ENCODE results near the gene IL1R2. TPM values are rescaled to one million over a fixed set of nuclear protein-coding genes. Genes with fewer than 3 reads are reported as not detected.

The IL1R2 gene
- total RNA-seq, 6 donors from 2014 or later = 24.7 to 84.8 (median 60.0) TPM

- 50 to 70% methylated on average over 4 to 5 of the region's 5 CpGs for WGBS, 2 donors
- no peak overlapping the region for H3K27ac ChIP-seq
- ATAC-seq (ENCODE audit: low FRiP score in 2 of 2) = no peak
- H3K9me3 ChIP-seq = no peaks in the 10 kb centered on the region
- DNase-seq = no peak
- no peaks in the 10 kb centered on the region for H3K27me3 ChIP-seq
- no peaks in the 10 kb centered on the region for H3K36me3 ChIP-seq
- TF ChIP-seq CTCF (IDR thresholded peaks at IDR 0.05) (no peak), POLR2AphosphoS5 (IDR thresholded peaks at IDR 0.05) (no peak), POLR2A (IDR thresholded peaks at IDR 0.05) (no peak), EP300 (IDR thresholded peaks at IDR 0.05) (no peak)
- no peaks in the 10 kb centered on the region for H3K4me1 ChIP-seq
- no peak overlapping the region for H3K4me3 ChIP-seq
Observed at GRCh38 chr2:101981066-101981465, 10.7 kb upstream of the IL1R2 start.

- no peak overlapping the region for H3K27ac ChIP-seq
- TF ChIP-seq CTCF (IDR thresholded peaks at IDR 0.05) (no peak), POLR2AphosphoS5 (IDR thresholded peaks at IDR 0.05) (no peak)
- DNase-seq = no peak
- 60 to 82% methylated on average over 3 to 4 of the region's 4 CpGs for WGBS, 2 donors
- H3K4me1 ChIP-seq = no peaks in the 10 kb centered on the region
- H3K27me3 ChIP-seq = no peaks in the 10 kb centered on the region
- no peaks in the 10 kb centered on the region for H3K9me3 ChIP-seq
- H3K4me3 ChIP-seq = no peak overlapping the region
- no peak for ATAC-seq (ENCODE audit: low FRiP score in 2 of 2)
- H3K36me3 ChIP-seq = no peaks in the 10 kb centered on the region
Observed at GRCh38 chr2:101981504-101981903, 10.3 kb upstream of the IL1R2 start.

GRCh38 chr2:101982495-101983029, 9.2 kb upstream of the IL1R2 start:
- DNase-seq (no peak), ATAC-seq (ENCODE audit: low FRiP score in 2 of 2) (no peak)
- no peaks in the 10 kb centered on the region for H3K27me3 ChIP-seq
- TF ChIP-seq EP300 (IDR thresholded peaks at IDR 0.05) (no peak), CTCF (IDR thresholded peaks at IDR 0.05) (no peak), POLR2AphosphoS5 (IDR thresholded peaks at IDR 0.05) (no peak), POLR2A (IDR thresholded peaks at IDR 0.05) (no peak)
- no peaks in the 10 kb centered on the region for H3K4me1 ChIP-seq
- no peaks in the 10 kb centered on the region for H3K9me3 ChIP-seq
- H3K36me3 ChIP-seq = no peaks in the 10 kb centered on the region
- H3K27ac ChIP-seq = no peak overlapping the region
- no peak overlapping the region for H3K4me3 ChIP-seq
- 83 to 88% methylated on average over 7 to 9 of the region's 9 CpGs for WGBS, 2 donors

GRCh38 chr2:101983486-101983885, 8.3 kb upstream of the IL1R2 start:
- no peak for ATAC-seq (ENCODE audit: low FRiP score in 2 of 2)
- Histone ChIP-seq H3K4me3 (no peak overlapping the region), H3K27ac (no peak overlapping the region), H3K9me3 (no peaks in the 10 kb centered on the region), H3K27me3 (no peaks in the 10 kb centered on the region), H3K4me1 (no peaks in the 10 kb centered on the region), H3K36me3 (no peaks in the 10 kb centered on the region)
- DNase-seq = no peak
- TF ChIP-seq CTCF (IDR thresholded peaks at IDR 0.05) (no peak), POLR2AphosphoS5 (IDR thresholded peaks at IDR 0.05) (no peak), EP300 (IDR thresholded peaks at IDR 0.05) (no peak), POLR2A (IDR thresholded peaks at IDR 0.05) (no peak)
- WGBS, 2 donors = 66 to 80% methylated on average over 8 of the region's 8 CpGs

- WGBS, 2 donors = 67 to 86% methylated on average over 2 of the region's 2 CpGs
- Histone ChIP-seq H3K36me3 (no peaks in the 10 kb centered on the region), H3K4me1 (no peaks in the 10 kb centered on the region), H3K27me3 (no peaks in the 10 kb centered on the region), H3K9me3 (no peaks in the 10 kb centered on the region), H3K27ac (no peak overlapping the region), H3K4me3 (no peak overlapping the region)
- TF ChIP-seq POLR2A (IDR thresholded peaks at IDR 0.05) (no peak), CTCF (IDR thresholded peaks at IDR 0.05) (peak in 2 of 6 experiments; percentile 20 to 43)
- DNase-seq (no peak), ATAC-seq (ENCODE audit: low FRiP score in 2 of 2) (no peak)
Observed at GRCh38 chr2:101983928-101984327, 7.8 kb upstream of the IL1R2 start.
